Gastroesophageal sphincter (tissue), 3 donors: ENCODE data around the gene ADGRB2.

Source experiments
- CTCF ChIP-seq, 4 experiments: fragments of 200-600 bp in 2 of 4; fragments of 450-650 bp in 2 of 4; sonication (generic) in 1 of 4; IDR thresholded peaks; one replicate each; pipeline ENCODE4 v1.5.1; 2017 to 2019; ENCODE audit warnings: antibody characterized with exemption in 4 of 4, mild to moderate bottlenecking in 2 of 4, moderate library complexity in 2 of 4
- EP300 ChIP-seq: sonication (generic); formaldehyde crosslinking; IDR thresholded peaks from one replicate; pipeline ENCODE4 v1.6.1; 2017; ENCODE audit warnings: antibody characterized with exemption, mild to moderate bottlenecking
- POLR2A ChIP-seq, 2 donors: fragments of 450-650 bp; IDR thresholded peaks; one replicate each; pipeline ENCODE4 v1.6.1; 2017; ENCODE audit warnings: antibody characterized with exemption in 2 of 2, mild to moderate bottlenecking in 2 of 2, moderate library complexity in 1 of 2
- POLR2AphosphoS5 ChIP-seq: sonication (generic); formaldehyde crosslinking; IDR thresholded peaks from one replicate; pipeline ENCODE4 v1.6.1; 2017; ENCODE audit warnings: antibody characterized with exemption

GRCh38 chr1:31745096-31745945, 18.8 kb downstream of the ADGRB2 start:
- TF ChIP-seq POLR2AphosphoS5 (no peak), CTCF (IDR thresholded peaks at IDR 0.05) (peak in 3 of 4 experiments; percentile 72 to 79 (median 72)), POLR2A (IDR thresholded peaks at IDR 0.05) (no peak), EP300 (no peak)
